GM18517 (cell line): ENCODE results near the gene FAM151B.
A peak's percentile ranks its signal among the peaks of the same experiment; 100 is the strongest.
"Not testable (repeated sequence)": the region's sequence is repeated elsewhere in the genome, so short reads cannot be mapped to it uniquely, and the experiment has no call there.

ENCODE experiments used
- ATAC-seq: cut with Tn5 transposase; IDR thresholded peaks from one replicate; pipeline ENCODE4 v1.9.1; 2021; ENCODE audit warnings: mild to moderate bottlenecking, moderate library complexity; ENCODE audit not compliant: unreplicated experiment

Gene FAM151B, protein sequence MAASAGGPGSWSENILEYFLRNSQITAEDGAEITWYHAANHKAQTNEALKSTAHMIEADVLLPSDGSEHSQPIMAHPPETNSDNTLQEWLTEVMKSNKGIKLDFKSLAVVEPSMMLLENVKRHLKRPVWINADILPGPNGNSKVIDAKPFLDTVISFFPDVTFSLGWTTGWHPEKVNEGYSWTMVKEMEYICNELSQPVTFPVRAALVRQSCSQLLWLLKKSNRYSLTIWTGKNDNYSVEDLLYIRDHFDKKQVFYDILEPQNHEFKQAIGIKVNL

DNA sequence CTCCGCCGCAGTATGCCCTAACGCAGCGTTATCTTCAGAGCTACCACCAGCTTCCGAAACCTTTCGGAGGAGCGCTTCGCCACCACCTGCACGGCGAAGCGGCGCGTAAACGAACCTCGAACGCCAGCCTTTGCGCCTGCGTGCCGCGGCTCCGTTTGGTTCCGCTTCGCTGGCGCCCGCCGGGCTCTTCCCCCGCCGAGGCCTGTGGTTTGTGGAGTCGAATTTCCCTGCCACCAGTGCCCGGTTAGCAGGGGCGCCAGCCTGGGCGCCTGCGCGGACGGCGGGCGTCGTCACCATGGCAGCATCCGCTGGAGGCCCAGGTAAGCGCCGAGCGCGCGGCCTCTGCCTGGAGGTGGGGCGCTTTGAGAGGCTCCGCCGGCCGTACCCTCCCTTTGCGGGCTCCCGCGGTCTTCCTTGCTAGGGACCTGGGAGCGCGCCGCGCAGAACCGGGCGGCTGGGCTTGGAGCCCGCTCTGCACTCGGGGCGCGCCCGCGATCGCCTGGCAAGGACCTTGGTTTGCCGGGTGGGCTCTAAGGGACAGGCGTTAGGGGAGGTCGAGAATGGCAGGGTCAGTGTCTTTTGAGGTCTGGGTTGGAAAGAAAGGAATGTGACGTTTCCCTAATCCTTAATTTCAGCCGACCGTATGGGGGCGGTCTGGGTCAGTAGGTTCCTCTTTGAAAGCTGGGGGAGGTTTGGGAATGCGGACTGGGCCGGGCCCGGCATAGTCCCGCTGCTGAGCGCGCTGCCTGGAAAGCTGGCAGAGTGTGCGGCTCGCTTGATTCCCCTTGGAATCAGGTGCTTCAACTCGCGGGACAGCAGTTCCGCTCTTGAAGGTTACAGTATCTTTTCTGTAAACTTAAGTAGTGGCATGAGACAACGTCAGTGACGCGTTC, at the start of gene FAM151B:
Gene FAM151B (plus strand): TSS at position 272 of the 893 bp plus-strand sequence. CDS start 24 bp downstream, at position 296.
- peak; percentile 85 for ATAC-seq

GRCh38 chr5:80438739-80439138, 49.2 kb upstream of the FAM151B start:
- ATAC-seq, result no peak

DNA sequence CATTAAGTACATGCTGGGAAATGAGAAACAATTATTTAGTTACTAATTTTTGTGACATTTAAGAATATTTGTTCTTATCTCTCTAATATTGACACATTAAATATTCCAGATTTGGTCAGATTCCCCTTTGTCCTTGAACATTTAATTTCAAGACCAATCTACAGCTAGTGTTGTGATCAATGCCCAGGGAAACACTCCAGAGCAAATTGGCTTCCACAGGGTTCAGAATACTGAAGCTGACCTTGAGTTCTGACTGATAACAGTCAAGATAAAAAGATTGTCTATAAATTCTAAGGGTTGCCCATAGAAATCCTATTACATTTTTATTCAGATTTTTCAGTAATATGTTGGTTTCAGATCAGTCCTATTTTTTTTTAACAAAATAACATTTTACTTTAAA, 48.7 kb upstream of the FAM151B start:
- ATAC-seq, result no peak

DNA sequence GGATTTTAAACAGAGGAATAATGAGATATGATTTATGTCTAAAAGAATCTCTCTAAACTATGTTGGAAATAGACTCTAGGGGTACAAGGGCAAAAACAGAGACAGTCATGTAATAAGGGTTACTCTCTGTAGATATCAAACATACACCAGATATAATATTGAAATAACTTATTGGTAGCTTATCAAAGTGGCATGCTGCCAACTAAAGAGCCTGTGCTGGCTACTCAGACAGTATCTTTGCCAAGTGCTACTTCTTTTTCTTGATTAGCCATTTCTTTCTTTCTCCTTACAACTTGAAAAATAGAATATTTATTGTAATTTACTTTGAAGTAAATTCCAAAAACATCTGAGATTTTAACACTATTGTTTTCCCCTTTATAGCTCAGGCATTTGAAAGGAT, 45.2 kb upstream of the FAM151B start:
- no peak for ATAC-seq

DNA sequence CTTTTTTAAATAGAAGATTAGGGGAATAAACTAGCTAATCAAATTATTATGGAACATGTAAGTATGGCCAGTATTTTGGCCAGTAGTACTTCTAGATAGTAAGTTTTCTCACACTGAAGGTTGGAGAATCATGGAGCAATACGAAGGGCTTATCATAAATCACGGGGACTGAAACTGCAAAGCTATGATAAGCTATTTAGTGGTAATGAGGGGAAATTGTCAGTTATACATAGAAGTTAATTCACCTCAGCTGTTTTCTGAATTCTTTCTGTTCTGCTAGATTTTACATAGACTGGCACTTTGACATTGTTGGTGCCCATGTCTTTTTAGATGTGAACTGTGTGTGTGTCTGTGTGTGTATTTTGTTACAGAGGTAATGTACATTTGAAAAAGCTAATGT, 34.5 kb upstream of the FAM151B start:
- ATAC-seq, result no peak

DNA sequence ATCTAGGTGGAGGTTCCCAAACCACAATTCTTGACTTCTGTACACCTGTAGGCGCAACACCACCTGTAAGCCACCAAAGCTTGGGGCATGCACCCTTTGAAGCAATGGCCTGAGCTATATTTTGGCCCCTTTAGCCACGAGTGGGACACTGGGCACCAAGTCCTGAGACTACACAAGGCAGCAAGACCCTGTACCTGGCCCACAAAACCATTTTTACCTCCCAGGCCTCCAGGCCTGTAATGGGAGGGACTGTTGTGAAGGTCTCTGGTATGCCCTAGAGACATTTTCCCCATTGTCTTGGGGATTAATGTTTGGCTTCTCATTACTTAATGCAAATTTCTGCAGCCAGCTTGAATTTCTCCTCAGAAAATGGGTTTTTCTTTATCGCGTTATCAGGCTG, 24.6 kb upstream of the FAM151B start:
- ATAC-seq, result no peak

GRCh38 chr5:80466669-80467485, 21.0 kb upstream of the FAM151B start:
- ATAC-seq, result no peak

GRCh38 chr5:80468131-80468530, 19.8 kb upstream of the FAM151B start:
- ATAC-seq, result no peak

DNA sequence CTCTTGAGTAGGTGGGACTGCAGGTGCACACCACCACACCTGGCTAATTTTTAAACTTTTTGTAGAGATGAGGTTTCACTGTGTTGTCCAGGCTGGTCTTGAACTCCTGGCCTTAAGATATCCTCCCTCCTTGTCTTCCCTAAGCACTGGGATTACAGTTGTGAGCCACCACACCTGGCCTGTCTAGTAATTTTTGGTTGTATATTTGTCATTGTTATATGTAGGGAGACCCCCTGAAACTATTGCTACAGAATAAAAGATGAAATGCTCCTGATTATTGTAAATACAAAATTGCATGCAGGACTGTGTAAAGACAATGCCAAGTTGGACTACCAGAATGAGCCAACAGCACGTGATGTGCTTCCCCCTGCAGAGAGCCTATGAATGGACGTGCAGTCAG, 17.3 kb upstream of the FAM151B start:
- ATAC-seq, result not testable (repeated sequence)

GRCh38 chr5:80474929-80475328, 13.0 kb upstream of the FAM151B start:
- ATAC-seq, result no peak

DNA sequence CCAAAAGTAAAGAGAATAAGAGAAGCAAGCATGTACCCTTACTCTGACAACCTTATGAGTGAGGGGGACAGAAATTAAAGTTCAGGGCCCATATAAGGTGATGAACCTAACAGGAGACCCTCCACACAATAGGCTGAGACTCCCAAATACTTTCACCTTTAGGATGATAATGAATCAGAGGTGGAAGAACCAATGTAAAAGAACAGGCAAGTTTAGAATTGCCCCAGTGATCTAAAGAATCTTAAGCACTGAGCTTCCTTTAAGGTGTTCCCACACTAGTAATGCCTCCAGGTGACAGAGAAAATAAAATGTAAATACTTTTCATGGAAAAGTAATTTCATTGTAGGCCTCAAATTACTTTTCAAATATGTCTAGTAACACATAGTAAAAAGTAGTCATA, 8.2 kb upstream of the FAM151B start:
- no peak for ATAC-seq

GRCh38 chr5:80480354-80480753, 7.5 kb upstream of the FAM151B start:
- ATAC-seq, result no peak

DNA sequence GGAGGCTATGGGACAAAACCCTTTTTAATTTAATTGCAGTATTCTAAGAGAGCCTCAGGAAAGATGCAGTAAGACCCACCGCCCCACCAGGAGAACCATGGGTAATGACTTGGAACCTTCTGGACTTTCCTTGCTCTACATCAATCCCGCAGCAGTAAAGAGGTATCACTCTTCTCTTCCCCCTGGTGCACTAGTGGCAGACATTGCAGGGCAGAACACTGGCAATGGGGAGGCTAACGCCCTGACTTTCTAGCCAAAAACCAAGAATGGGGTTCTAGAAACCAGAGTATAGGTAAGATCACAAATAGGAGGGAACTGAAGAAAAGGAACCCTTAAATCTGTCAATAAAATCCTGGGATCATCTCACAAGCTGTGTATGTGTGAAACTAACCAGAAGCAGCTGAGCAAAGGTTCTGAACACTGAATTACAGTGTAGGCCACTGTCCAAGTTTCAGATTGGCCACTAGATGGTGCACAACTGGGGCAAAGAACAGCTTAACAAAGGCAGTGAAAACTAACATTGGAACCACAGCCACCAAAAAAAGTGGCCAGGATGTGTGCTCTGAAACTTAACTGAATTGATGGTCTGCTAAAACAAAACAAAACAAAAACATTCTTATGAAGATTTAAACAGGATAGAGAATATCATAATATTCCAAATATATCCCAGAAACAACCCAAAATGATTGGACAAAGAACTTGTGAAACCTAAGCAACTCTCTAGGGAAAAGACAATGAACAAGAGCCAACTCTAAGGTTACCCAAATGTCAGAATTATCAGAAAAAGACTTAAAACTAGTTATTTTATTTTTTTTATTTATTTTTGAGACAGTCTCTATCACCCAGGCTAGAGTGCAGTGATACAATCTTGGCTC, 6.6 kb upstream of the FAM151B start:
- no peak for ATAC-seq

- no peak for ATAC-seq
Measured at GRCh38 chr5:80482578-80482977, 5.3 kb upstream of the FAM151B start.

- ATAC-seq, result no peak
Measured at GRCh38 chr5:80483636-80484232, 4.2 kb upstream of the FAM151B start.

DNA sequence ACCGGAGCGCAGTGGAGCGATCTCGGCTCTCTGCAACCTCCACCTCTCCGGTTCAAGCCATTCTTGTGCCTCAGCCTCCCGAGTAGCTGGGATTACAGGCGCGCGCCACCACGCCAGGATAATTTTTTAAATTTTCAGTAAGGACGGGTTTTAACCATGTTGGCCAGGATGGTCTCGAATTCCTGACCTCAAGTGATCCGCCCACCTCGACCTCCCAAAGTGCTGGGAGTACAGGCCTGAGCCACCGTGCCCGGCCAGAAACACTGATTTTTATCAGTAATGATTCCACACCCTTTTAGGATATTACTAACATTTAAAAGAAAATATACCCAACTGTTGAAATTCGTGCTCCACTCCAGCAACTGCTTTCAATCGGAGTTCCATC, 464 bp upstream of the FAM151B start:
- ATAC-seq, result no peak

DNA sequence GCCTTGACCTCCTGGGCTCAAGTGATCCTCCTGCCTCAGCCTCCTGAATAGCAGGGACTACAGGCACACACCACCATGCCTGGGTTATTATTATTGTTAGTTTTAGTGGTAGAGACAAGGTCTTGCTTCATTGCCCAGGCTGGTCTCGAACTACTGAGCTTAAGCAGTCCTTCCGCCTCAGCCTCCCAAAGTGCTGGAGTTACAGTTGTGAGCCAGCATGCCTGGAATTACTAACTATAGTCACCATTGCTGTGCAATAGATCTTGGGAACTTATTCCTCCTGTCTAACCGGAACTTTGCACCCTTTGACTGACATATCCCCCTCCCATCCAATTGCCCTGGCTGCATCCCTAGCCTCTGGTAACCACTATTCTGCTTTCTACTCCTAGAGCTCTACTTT, 3.4 kb downstream of the FAM151B start:
- no peak for ATAC-seq

GRCh38 chr5:80492741-80493140, 4.8 kb downstream of the FAM151B start:
- no peak for ATAC-seq

DNA sequence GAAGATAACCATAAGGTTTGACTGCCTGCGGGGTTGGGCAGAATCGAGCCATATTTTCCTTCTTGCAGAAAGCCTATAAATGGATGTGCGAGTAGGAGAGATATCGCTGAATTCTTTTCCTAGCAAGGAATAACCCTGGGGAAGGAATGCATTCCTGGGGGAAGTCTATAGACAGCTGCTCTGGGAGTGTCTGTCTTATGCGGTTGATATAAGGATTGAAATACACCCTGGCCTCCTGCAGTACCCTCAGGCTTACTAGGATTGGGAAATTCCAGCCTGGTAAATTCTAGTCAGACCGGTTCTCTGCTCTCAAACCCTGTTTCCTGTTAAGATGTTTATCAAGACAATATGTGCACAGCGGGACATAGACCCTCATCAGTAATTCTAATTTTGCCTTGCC, 5.5 kb downstream of the FAM151B start:
- ATAC-seq, result not testable (repeated sequence)

GRCh38 chr5:80495891-80496290, 8.0 kb downstream of the FAM151B start:
- ATAC-seq, result no peak
